Naive B cell (primary cell): Measurements from ENCODE around the gene KIAA1210. TPM values are rescaled to one million over a fixed set of nuclear protein-coding genes. Genes with fewer than 3 reads are reported as not detected.
A peak's percentile ranks its signal among the peaks of the same experiment; 100 is the strongest.

Experiments
- ATAC-seq, 2 donors: fragments of 150-1000 bp; cut with Tn5 transposase; 2 replicates each; pipeline ENCODE4 v1.10.0; 2021; ENCODE audit warnings: low read depth in 2 of 2, mild to moderate bottlenecking in 2 of 2, moderate library complexity in 2 of 2
- DNase-seq: peaks from one replicate; pipeline ENCODE4 v3.0.0; 2022
- H3K27ac Mint-ChIP-seq, 6 donors: one replicate each; pipeline ENCODE4 v1.8.0; 2020 to 2022; ENCODE audit warnings: mild to moderate bottlenecking in 6 of 6, mixed read lengths in 6 of 6, moderate library complexity in 5 of 6, inconsistent platforms in 2 of 6
- H3K27me3 Mint-ChIP-seq, 3 donors: one replicate each; pipeline ENCODE4 v1.8.0; 2021 to 2022; ENCODE audit warnings: mixed read lengths in 3 of 3, mild to moderate bottlenecking in 1 of 3
- H3K36me3 Mint-ChIP-seq, 2 donors: one replicate each; pipeline ENCODE4 v1.8.0; 2020 to 2022; ENCODE audit warnings: mixed read lengths in 2 of 2, inconsistent platforms in 1 of 2, mild to moderate bottlenecking in 1 of 2
- H3K4me1 Mint-ChIP-seq, 3 donors: one replicate each; pipeline ENCODE4 v1.8.0; 2020 to 2022; ENCODE audit warnings: mixed read lengths in 3 of 3, inconsistent platforms in 1 of 3, mild to moderate bottlenecking in 1 of 3, moderate library complexity in 1 of 3
- H3K4me3 Mint-ChIP-seq, 8 donors: one replicate each; pipeline ENCODE4 v1.8.0; 2020 to 2022; ENCODE audit warnings: mild to moderate bottlenecking in 8 of 8, mixed read lengths in 8 of 8, moderate library complexity in 8 of 8, inconsistent platforms in 2 of 8
- H3K9me3 Mint-ChIP-seq, 7 donors: one replicate each; pipeline ENCODE4 v1.8.0; 2020 to 2022; ENCODE audit warnings: mixed read lengths in 7 of 7, mild to moderate bottlenecking in 5 of 7, inconsistent platforms in 2 of 7, moderate library complexity in 1 of 7
- polyA plus RNA-seq, 6 donors: library from polyadenylated mRNA; unstranded; fragments of 300-500 nt; fragmentation: Illumina TruSeq; gene quantifications; one replicate each; pipeline ENCODE4 v1.2.3, GENCODE V29; 2021; ENCODE audit warnings: low read depth in 6 of 6

Gene KIAA1210
- polyA plus RNA-seq, 6 donors from 2014 or later: not detected

DNA sequence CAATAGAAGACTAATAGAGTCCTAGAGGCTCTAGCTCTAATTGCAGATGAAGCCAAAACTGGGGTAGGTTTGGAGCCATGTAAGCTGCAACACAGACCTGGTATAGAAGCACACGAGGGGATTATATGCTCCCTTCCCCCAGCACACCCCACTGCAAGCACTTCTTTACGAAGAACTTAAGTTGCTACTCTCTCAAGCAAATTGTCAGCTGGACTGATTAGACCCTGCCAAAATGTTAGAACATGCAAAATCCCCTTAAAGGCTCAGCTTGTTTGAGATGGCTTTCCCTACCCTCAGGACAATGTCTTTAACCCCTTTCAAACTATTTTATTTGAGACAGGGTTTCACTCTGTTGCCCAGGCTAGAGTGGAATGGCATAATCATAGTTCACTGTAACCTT lies 4.7 kb upstream of the KIAA1210 start:
- H3K36me3 Mint-ChIP-seq: no peaks in the 10 kb centered on the region
- H3K4me3 Mint-ChIP-seq: no peak overlapping the region
- no peaks in the 10 kb centered on the region for H3K9me3 Mint-ChIP-seq
- H3K4me1 Mint-ChIP-seq: peaks cover 0 to 10% (median 0%) of the 10 kb centered on the region in 3 donors
- ATAC-seq (no peak), DNase-seq (no peak)
- peaks cover 0 to 44% (median 11%) of the 10 kb centered on the region in 3 donors for H3K27me3 Mint-ChIP-seq
- H3K27ac Mint-ChIP-seq: peak overlapping the region in 1 of 6 donors; percentile 75

GRCh38 chrX:119130911-119131310 lies 3.3 kb upstream of the KIAA1210 start:
- H3K4me1 Mint-ChIP-seq: peaks cover 0 to 10% (median 0%) of the 10 kb centered on the region in 3 donors
- H3K27me3 Mint-ChIP-seq: peaks cover 0 to 40% (median 5%) of the 10 kb centered on the region in 3 donors
- no peaks in the 10 kb centered on the region for H3K9me3 Mint-ChIP-seq
- H3K27ac Mint-ChIP-seq: no peak overlapping the region
- no peak overlapping the region for H3K4me3 Mint-ChIP-seq
- no peak for ATAC-seq
- no peaks in the 10 kb centered on the region for H3K36me3 Mint-ChIP-seq
- no peak for DNase-seq

GRCh38 chrX:119121341-119121740 lies 6.3 kb downstream of the KIAA1210 start:
- Mint-ChIP-seq H3K27me3 (peaks cover 4 to 24% (median 6%) of the 10 kb centered on the region in 3 donors), H3K36me3 (no peaks in the 10 kb centered on the region), H3K27ac (no peak overlapping the region), H3K4me1 (peaks cover 0 to 5% (median 0%) of the 10 kb centered on the region in 3 donors), H3K9me3 (peaks cover 0 to 1% (median 0%) of the 10 kb centered on the region in 7 donors), H3K4me3 (no peak overlapping the region)
- DNase-seq: no peak
- no peak for ATAC-seq

GRCh38 chrX:119118780-119119395 lies 8.7 kb downstream of the KIAA1210 start:
- Mint-ChIP-seq H3K27ac (no peak overlapping the region), H3K9me3 (peaks cover 0 to 1% (median 0%) of the 10 kb centered on the region in 7 donors), H3K4me3 (no peak overlapping the region), H3K4me1 (peaks cover 0 to 5% (median 0%) of the 10 kb centered on the region in 3 donors), H3K36me3 (no peaks in the 10 kb centered on the region), H3K27me3 (peaks cover 4 to 22% (median 6%) of the 10 kb centered on the region in 3 donors)
- ATAC-seq (peak; percentile 77), DNase-seq (peak; percentile 35)

GRCh38 chrX:119107206-119107605 lies 20.4 kb downstream of the KIAA1210 start:
- DNase-seq (no peak), ATAC-seq (no peak)
- H3K27me3 Mint-ChIP-seq: peaks cover 0 to 18% (median 14%) of the 10 kb centered on the region in 3 donors
- no peaks in the 10 kb centered on the region for H3K4me1 Mint-ChIP-seq
- H3K4me3 Mint-ChIP-seq: no peak overlapping the region
- no peak overlapping the region for H3K27ac Mint-ChIP-seq
- H3K9me3 Mint-ChIP-seq: peaks cover 0 to 3% (median 0%) of the 10 kb centered on the region in 7 donors
- no peaks in the 10 kb centered on the region for H3K36me3 Mint-ChIP-seq

DNA sequence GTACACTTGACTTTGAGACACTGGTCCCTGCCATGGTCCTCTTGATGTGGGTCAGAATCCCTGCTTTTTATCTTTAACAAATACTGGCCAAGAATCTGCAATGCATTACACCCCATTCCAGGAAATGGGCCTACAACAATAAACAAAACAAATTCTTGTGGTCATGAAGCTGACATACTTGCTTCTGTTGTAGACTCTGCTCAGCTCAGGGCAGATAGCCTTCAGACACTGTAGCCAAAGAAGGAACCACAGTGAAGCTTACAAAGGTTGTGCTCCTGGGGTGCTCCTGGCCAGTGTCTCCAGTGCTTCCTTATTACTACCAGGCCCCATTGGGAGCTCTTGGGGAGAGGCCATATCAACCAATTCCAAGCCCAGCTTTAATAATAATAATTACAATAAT lies 21.8 kb downstream of the KIAA1210 start:
- DNase-seq (no peak), ATAC-seq (no peak)
- Mint-ChIP-seq H3K4me3 (no peak overlapping the region), H3K9me3 (peaks cover 0 to 3% (median 0%) of the 10 kb centered on the region in 7 donors), H3K4me1 (no peaks in the 10 kb centered on the region), H3K27me3 (peaks cover 0 to 18% (median 14%) of the 10 kb centered on the region in 3 donors), H3K36me3 (no peaks in the 10 kb centered on the region), H3K27ac (no peak overlapping the region)

DNA sequence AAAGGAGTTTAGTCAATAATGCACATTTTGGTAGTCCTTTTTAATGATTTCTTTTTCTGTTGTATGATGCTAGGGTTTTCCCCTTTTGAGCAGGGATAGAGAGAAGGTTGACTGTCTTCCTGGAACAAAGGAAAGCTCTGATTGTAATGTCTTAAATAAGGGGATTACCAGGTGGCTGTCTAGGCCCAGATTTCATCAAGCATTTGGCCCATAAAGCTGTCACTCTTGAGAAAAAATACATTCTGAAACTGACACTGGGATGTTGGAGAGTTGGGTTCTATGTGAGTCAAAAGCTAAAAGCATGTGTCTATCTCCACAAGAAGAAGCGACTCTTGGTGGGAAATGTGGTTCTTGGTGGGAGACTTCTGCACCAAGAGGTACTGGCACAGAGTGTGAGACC lies 26.4 kb downstream of the KIAA1210 start:
- DNase-seq: no peak
- peaks cover 6 to 26% (median 22%) of the 10 kb centered on the region in 3 donors for H3K27me3 Mint-ChIP-seq
- no peaks in the 10 kb centered on the region for H3K4me1 Mint-ChIP-seq
- ATAC-seq: no peak
- peaks cover 0 to 3% (median 0%) of the 10 kb centered on the region in 7 donors for H3K9me3 Mint-ChIP-seq
- H3K36me3 Mint-ChIP-seq: no peaks in the 10 kb centered on the region
- no peak overlapping the region for H3K4me3 Mint-ChIP-seq
- no peak overlapping the region for H3K27ac Mint-ChIP-seq

DNA sequence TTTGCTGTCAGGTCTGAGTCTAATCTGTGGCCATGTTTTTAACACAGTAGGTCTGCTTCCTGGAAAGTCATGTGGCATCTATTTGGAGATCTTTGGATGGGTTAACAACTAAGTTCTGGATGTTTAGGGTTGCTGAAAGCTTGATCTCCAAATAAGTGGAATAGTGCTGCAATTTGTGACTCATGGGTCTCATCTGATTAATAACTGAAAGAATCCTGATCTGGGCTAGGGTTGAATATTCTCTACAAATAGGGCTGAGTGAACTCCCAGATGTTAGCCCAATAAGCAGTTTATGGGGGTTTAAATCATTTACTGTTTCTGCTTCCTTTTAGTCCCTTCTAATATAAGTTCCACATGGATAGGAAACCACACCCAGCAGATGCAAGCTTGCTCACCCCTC lies 31.7 kb downstream of the KIAA1210 start:
- H3K27me3 Mint-ChIP-seq: peaks cover 7 to 10% (median 8%) of the 10 kb centered on the region in 3 donors
- peak overlapping the region in 1 of 8 donors; percentile 11 for H3K4me3 Mint-ChIP-seq
- peaks cover 0 to 2% (median 0%) of the 10 kb centered on the region in 7 donors for H3K9me3 Mint-ChIP-seq
- DNase-seq: no peak
- no peaks in the 10 kb centered on the region for H3K36me3 Mint-ChIP-seq
- ATAC-seq: no peak
- no peaks in the 10 kb centered on the region for H3K4me1 Mint-ChIP-seq
- no peak overlapping the region for H3K27ac Mint-ChIP-seq

DNA sequence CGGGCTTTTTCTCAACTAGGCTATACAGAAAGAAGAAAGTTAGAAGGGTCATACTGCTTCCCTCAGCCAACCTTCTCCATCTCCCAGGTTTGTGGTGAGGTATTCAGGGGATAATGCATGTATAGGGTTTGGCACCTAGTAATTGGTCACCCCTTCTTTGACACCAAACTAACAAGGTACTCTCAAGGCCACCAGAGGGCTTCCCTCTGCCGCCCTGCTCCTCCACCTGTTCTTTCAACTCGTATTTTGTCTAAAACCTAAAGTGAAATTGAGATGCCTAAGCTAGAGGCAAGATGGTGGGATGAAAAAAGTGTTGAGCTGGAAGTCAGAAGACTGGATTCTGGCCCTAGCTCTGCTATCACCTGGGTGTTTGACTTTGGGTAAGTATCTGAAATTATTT lies 32.8 kb downstream of the KIAA1210 start:
- Mint-ChIP-seq H3K27me3 (peaks cover 7 to 10% (median 8%) of the 10 kb centered on the region in 3 donors), H3K4me1 (peaks cover under 1 to 2% (median under 1%) of the 10 kb centered on the region in 3 donors), H3K36me3 (no peaks in the 10 kb centered on the region), H3K27ac (no peak overlapping the region), H3K9me3 (peaks cover 0 to 2% (median 0%) of the 10 kb centered on the region in 7 donors), H3K4me3 (no peak overlapping the region)
- ATAC-seq (no peak), DNase-seq (no peak)

DNA sequence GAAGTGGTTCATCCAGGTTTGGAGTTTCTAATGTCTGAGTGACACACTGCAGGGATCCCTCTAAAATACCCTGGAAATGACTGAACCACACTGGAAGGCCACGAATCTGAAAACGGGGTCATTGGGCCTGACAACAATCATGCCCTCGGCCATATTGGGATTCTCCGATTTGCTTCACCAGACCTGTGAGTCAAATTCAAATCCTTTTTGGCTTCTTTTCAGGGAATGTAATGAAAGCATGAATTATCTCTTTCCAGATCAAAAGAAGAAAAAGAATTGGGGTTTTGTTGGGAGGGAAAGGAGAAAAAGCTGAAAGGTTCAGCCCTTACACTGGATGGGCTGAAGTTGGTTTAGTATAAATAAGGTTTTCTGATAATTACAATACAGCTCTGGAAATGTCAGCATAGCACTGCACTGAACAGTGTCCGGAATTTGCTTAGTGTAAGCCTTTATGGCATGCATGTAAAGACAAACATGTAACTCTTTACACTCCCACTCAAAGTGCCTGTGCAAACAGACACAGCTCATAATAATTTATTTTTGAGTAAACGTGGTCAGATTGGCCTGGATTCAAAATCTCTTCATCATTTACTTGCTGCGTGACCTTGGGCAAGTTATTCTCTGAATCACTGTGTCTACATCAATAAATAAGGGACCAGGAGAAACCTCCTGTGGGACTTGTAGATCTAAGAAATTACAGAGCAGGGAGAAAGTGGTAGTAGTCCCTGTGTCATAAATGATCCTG lies 33.4 kb downstream of the KIAA1210 start:
- peaks cover 6 to 8% (median 7%) of the 10 kb centered on the region in 3 donors for H3K27me3 Mint-ChIP-seq
- no peak for ATAC-seq
- H3K9me3 Mint-ChIP-seq: peaks cover 0 to 4% (median 0%) of the 10 kb centered on the region in 7 donors
- no peak overlapping the region for H3K4me3 Mint-ChIP-seq
- H3K36me3 Mint-ChIP-seq: no peaks in the 10 kb centered on the region
- no peak overlapping the region for H3K27ac Mint-ChIP-seq
- H3K4me1 Mint-ChIP-seq: peaks cover 6 to 9% (median 6%) of the 10 kb centered on the region in 3 donors
- DNase-seq: no peak

DNA sequence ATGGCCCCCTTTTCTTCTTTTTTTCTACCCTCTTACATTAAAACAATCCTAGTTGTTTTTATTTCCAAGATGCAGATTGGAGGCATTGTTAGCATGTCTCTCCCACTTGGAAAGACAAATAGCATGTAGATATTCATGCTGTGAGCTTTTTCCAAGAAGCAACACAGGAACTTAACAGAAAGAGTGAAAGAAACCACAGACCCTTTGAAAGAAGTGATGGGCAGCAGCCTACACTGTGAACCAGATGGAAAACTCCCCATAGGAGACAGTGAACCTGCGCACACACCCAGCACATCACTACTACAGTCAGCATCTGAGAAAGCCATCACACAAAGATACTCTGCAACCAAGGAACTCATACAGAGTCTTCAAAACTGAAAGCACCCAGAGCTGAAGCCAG lies 37.0 kb downstream of the KIAA1210 start:
- Mint-ChIP-seq H3K9me3 (peaks cover 0 to 4% (median 0%) of the 10 kb centered on the region in 7 donors), H3K4me3 (no peak overlapping the region), H3K4me1 (peaks cover 6 to 9% (median 6%) of the 10 kb centered on the region in 3 donors), H3K27ac (no peak overlapping the region), H3K27me3 (no peaks in the 10 kb centered on the region), H3K36me3 (no peaks in the 10 kb centered on the region)
- DNase-seq: no peak
- ATAC-seq: no peak

DNA sequence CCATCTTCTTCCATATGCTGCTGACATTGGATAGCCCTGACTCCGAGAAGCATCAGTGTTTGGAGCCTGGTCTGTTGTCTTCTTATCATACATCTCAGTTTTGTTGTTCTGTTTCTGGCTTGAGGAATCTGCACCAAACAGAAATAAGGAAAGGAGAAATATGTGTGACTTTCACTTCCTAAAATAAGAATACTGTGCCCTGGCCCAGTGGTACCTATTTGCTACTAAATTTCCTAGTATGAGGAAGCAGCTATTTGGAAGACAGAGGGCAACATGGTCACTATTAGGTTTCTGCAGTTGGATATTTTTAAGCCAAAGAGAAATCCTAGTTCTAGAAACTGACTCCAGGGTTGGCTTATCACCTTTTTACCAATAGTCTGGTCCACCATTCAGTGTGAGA lies 38.0 kb downstream of the KIAA1210 start:
- no peak for DNase-seq
- no peaks in the 10 kb centered on the region for H3K27me3 Mint-ChIP-seq
- peaks cover 0 to 4% (median 0%) of the 10 kb centered on the region in 7 donors for H3K9me3 Mint-ChIP-seq
- peaks cover 6 to 9% (median 6%) of the 10 kb centered on the region in 3 donors for H3K4me1 Mint-ChIP-seq
- H3K36me3 Mint-ChIP-seq: no peaks in the 10 kb centered on the region
- peak overlapping the region in 1 of 6 donors; percentile 29 for H3K27ac Mint-ChIP-seq
- no peak overlapping the region for H3K4me3 Mint-ChIP-seq
- ATAC-seq: peak; percentile 61 to 69

- peaks cover 6 to 9% (median 6%) of the 10 kb centered on the region in 3 donors for H3K4me1 Mint-ChIP-seq
- no peak overlapping the region for H3K4me3 Mint-ChIP-seq
- no peak overlapping the region for H3K27ac Mint-ChIP-seq
- peaks cover 0 to 17% (median 0%) of the 10 kb centered on the region in 3 donors for H3K27me3 Mint-ChIP-seq
- DNase-seq: no peak
- no peaks in the 10 kb centered on the region for H3K36me3 Mint-ChIP-seq
- no peak for ATAC-seq
- peaks cover 0 to 4% (median 0%) of the 10 kb centered on the region in 7 donors for H3K9me3 Mint-ChIP-seq
Measured at GRCh38 chrX:119087121-119087520, 40.5 kb downstream of the KIAA1210 start.

GRCh38 chrX:119084766-119085165 lies 42.8 kb downstream of the KIAA1210 start:
- no peak overlapping the region for H3K4me3 Mint-ChIP-seq
- H3K4me1 Mint-ChIP-seq: peaks cover 5 to 6% (median 5%) of the 10 kb centered on the region in 3 donors
- DNase-seq (no peak), ATAC-seq (no peak)
- H3K9me3 Mint-ChIP-seq: peaks cover 0 to 4% (median 0%) of the 10 kb centered on the region in 7 donors
- H3K27ac Mint-ChIP-seq: no peak overlapping the region
- no peaks in the 10 kb centered on the region for H3K36me3 Mint-ChIP-seq
- peaks cover 1 to 26% (median 9%) of the 10 kb centered on the region in 3 donors for H3K27me3 Mint-ChIP-seq
